HCT116 (cell line): ENCODE data around the gene FBXL15.

Experiments
- ATF3 ChIP-seq: IDR thresholded peaks from 2 replicates; pipeline ENCODE4 v1.6.1; 2012
- CEBPB ChIP-seq: IDR thresholded peaks from 2 replicates; pipeline ENCODE4 v1.6.1; 2012; ENCODE audit warnings: low read depth
- CTCF ChIP-seq, 3 experiments: fragments of 200-600 bp in 1 of 3; sonication (generic) in 1 of 3; IDR thresholded peaks in 2 of 3; conservative IDR thresholded peaks in 1 of 3; 2 replicates each; pipeline ENCODE4 v1.5.1; 2012 to 2017; ENCODE audit warnings: low read depth in 2 of 3, low read length in 2 of 3, antibody characterized with exemption in 1 of 3, borderline replicate concordance in 1 of 3, control low read depth in 1 of 3, mild to moderate bottlenecking in 1 of 3, mixed read lengths in 1 of 3, mixed run types in 1 of 3, moderate library complexity in 1 of 3; ENCODE audit not compliant: insufficient read depth in 1 of 3
- EZH2 ChIP-seq: fragments of 200-600 bp; sonication (generic); IDR thresholded peaks from 2 replicates; pipeline ENCODE4 v1.6.1; 2017; ENCODE audit warnings: antibody characterized with exemption, mixed run types
- EZH2phosphoT487 ChIP-seq: fragments of 200-600 bp; IDR thresholded peaks from 2 replicates; pipeline ENCODE4 v1.6.1; 2018; ENCODE audit warnings: antibody characterized with exemption, borderline replicate concordance
- JUND ChIP-seq: IDR thresholded peaks from 2 replicates; pipeline ENCODE4 v1.6.1; 2012
- POLR2A ChIP-seq: IDR thresholded peaks from 2 replicates; pipeline ENCODE4 v1.7.0; 2011; ENCODE audit warnings: borderline replicate concordance; ENCODE audit not compliant: insufficient read depth, insufficient read length; ENCODE audit errors: extremely low read depth
- POLR2AphosphoS5 ChIP-seq: IDR thresholded peaks from 2 replicates; pipeline ENCODE4 v1.6.1; 2011; ENCODE audit warnings: mild to moderate bottlenecking, low read depth, low read length, moderate library complexity
- RAD21 ChIP-seq: IDR thresholded peaks from 2 replicates; pipeline ENCODE4 v1.6.1; 2012; ENCODE audit warnings: low read depth, mild to moderate bottlenecking
- REST ChIP-seq: IDR thresholded peaks from 2 replicates; pipeline ENCODE4 v1.6.1; 2012; ENCODE audit warnings: low read depth
- ZBTB33 ChIP-seq: IDR thresholded peaks from 2 replicates; pipeline ENCODE4 v1.6.1; 2011; ENCODE audit warnings: mild to moderate bottlenecking, low read length, moderate library complexity; ENCODE audit not compliant: insufficient replicate concordance; ENCODE audit errors: extremely low read depth

- TF ChIP-seq CTCF (IDR thresholded peaks at IDR 0.05 in 2 of 3, conservative IDR thresholded peaks at IDR 0.05 in 1 of 3; ENCODE audit: borderline replicate concordance in 1 of 3, insufficient read depth in 1 of 3, low read depth in 2 of 3, low read length in 2 of 3) (no peak), POLR2A (no peak), POLR2AphosphoS5 (0 out of 2 replicates have a peak, but pooled peaks have one; percentile 13), CEBPB (no peak), REST (no peak), EZH2phosphoT487 (no peak), EZH2 (no peak), ZBTB33 (no peak), JUND (no peak), ATF3 (no peak), RAD21 (no peak)
Observed at GRCh38 chr10:102413053-102413705, 7.5 kb upstream of the FBXL15 start.
